WTC11 (cell line): Measurements from ENCODE around the gene CASD1.

ENCODE experiments used
- NR2C2 ChIP-seq: sonication (generic); formaldehyde crosslinking; IDR thresholded peaks from 2 replicates; pipeline ENCODE4 v1.8.0; 2022; ENCODE audit warnings: mild to moderate bottlenecking, missing genetic modification reagents
- TCF7 ChIP-seq: sonication (generic); formaldehyde crosslinking; IDR thresholded peaks from 2 replicates; pipeline ENCODE4 v1.8.0; 2022; ENCODE audit warnings: mild to moderate bottlenecking, low read depth, missing genetic modification reagents, moderate library complexity
- TF ChIP-seq, protein P1 (sequence below): fragments of 200-600 bp; IDR thresholded peaks from 2 replicates; pipeline ENCODE4 v1.8.0; 2022; ENCODE audit warnings: antibody characterized with exemption

DNA sequence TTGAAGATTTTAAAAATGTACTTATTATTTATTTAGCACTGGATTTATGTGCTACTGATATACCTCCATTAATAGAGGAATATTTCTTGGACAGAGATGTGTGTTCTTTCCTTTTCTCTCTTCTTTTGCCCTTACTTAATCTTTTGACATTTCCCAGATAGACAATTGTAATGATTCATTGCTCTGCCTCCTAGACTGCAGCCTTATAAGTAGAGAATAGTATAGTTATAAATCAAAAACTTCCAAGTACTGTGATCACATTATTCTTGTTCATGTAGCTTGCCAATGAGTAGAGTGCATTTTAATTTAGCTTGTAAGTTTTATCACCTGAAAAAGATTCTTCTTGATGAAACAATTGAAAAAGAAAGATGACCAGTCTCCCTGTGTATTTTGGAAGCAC lies 47.6 kb downstream of the CASD1 start:
- TF ChIP-seq NR2C2 (no peak), TCF7 (CRISPR knock-in tag) (no peak)
- TF ChIP-seq, protein P1, sequence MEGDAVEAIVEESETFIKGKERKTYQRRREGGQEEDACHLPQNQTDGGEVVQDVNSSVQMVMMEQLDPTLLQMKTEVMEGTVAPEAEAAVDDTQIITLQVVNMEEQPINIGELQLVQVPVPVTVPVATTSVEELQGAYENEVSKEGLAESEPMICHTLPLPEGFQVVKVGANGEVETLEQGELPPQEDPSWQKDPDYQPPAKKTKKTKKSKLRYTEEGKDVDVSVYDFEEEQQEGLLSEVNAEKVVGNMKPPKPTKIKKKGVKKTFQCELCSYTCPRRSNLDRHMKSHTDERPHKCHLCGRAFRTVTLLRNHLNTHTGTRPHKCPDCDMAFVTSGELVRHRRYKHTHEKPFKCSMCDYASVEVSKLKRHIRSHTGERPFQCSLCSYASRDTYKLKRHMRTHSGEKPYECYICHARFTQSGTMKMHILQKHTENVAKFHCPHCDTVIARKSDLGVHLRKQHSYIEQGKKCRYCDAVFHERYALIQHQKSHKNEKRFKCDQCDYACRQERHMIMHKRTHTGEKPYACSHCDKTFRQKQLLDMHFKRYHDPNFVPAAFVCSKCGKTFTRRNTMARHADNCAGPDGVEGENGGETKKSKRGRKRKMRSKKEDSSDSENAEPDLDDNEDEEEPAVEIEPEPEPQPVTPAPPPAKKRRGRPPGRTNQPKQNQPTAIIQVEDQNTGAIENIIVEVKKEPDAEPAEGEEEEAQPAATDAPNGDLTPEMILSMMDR, result no peak
